GM15510 (cell line): ENCODE measurements around the gene MSH6.
A peak's percentile ranks its signal among the peaks of the same experiment; 100 is the strongest.

Source experiments
- POLR2A ChIP-seq: IDR thresholded peaks from 3 replicates; pipeline ENCODE4 v1.6.1; 2011; ENCODE audit warnings: borderline replicate concordance; ENCODE audit not compliant: insufficient read length; ENCODE audit errors: extremely low read depth

The MSH6 gene

GRCh38 chr2:47782671-47783485, at the start of gene MSH6:
TSS of gene MSH6 (plus strand) at chr2:47783145. CDS start at chr2:47783234, 89 bp downstream.
- peak; percentile 79 for TF ChIP-seq POLR2A

GRCh38 chr2:47735136-47735869, 47.6 kb upstream of the MSH6 start:
- no peak for TF ChIP-seq POLR2A

GRCh38 chr2:47735912-47736311, 47.0 kb upstream of the MSH6 start:
- TF ChIP-seq POLR2A = no peak

- TF ChIP-seq POLR2A = no peak
Measured at GRCh38 chr2:47737191-47737975, 45.6 kb upstream of the MSH6 start.

GRCh38 chr2:47738331-47738730, 44.6 kb upstream of the MSH6 start:
- no peak for TF ChIP-seq POLR2A

- TF ChIP-seq POLR2A = no peak
Measured at GRCh38 chr2:47741101-47741500, 41.8 kb upstream of the MSH6 start.

GRCh38 chr2:47741637-47742036, 41.3 kb upstream of the MSH6 start:
- no peak for TF ChIP-seq POLR2A

GRCh38 chr2:47744074-47744473, 38.9 kb upstream of the MSH6 start:
- TF ChIP-seq POLR2A = no peak

GRCh38 chr2:47747878-47748277, 35.1 kb upstream of the MSH6 start:
- TF ChIP-seq POLR2A = no peak

- TF ChIP-seq POLR2A = no peak
Measured at GRCh38 chr2:47751856-47752414, 31.0 kb upstream of the MSH6 start.

- no peak for TF ChIP-seq POLR2A
Measured at GRCh38 chr2:47767497-47767844, 15.5 kb upstream of the MSH6 start.

- TF ChIP-seq POLR2A = no peak
Measured at GRCh38 chr2:47767880-47768609, 14.9 kb upstream of the MSH6 start.

GRCh38 chr2:47769318-47769717, 13.6 kb upstream of the MSH6 start:
- no peak for TF ChIP-seq POLR2A

- no peak for TF ChIP-seq POLR2A
Measured at GRCh38 chr2:47771211-47771610, 11.7 kb upstream of the MSH6 start.

- TF ChIP-seq POLR2A = no peak
Measured at GRCh38 chr2:47772343-47772742, 10.6 kb upstream of the MSH6 start.

GRCh38 chr2:47774567-47774966, 8.4 kb upstream of the MSH6 start:
- no peak for TF ChIP-seq POLR2A
